22Rv1 (cell line): ENCODE measurements around the gene HTRA3.

Experiments used
- CTCF ChIP-seq: fragments of 450-650 bp; IDR thresholded peaks from 2 replicates; pipeline ENCODE4 v1.5.1; 2017; ENCODE audit warnings: mild to moderate bottlenecking
- ZFX ChIP-seq: fragments of 450-650 bp; IDR thresholded peaks from 2 replicates; pipeline ENCODE4 v1.6.1; 2017; ENCODE audit warnings: antibody characterized with exemption, borderline replicate concordance

GRCh38 chr4:8239661-8240060 lies 29.9 kb upstream of the HTRA3 start:
- TF ChIP-seq CTCF (no peak), ZFX (no peak)
